HepG2 (cell line): ENCODE measurements around the gene CHD9. TPM values are rescaled to one million over a fixed set of nuclear protein-coding genes. Genes with fewer than 3 reads are reported as not detected.

Source experiments
- polyA plus RNA-seq, 8 experiments: library from polyadenylated mRNA; depleted of rRNA in 3 of 8; stranded (reverse) in 7 of 8; unstranded in 1 of 8; fragments of >200 nt; fragmentation: Illumina TruSeq in 4 of 8; extraction: Trizol in 4 of 8; gene quantifications; 2 replicates each; pipeline versions ENCODE4 v1.2.1 to v1.2.3, GENCODE V29; 2011 to 2016; ENCODE audit warnings: low read depth in 4 of 8, missing spikeins in 1 of 8, mixed read lengths in 1 of 8; ENCODE audit not compliant: insufficient read depth in 1 of 8
- total RNA-seq, 5 experiments: library from RNA; depleted of rRNA; stranded (reverse); fragments of >200 nt; fragmentation: Illumina TruSeq; extraction: Trizol; gene quantifications; 2 replicates each; pipeline ENCODE4 v1.2.3, GENCODE V29; 2016; ENCODE audit warnings: low read depth in 1 of 5
- TF ChIP-seq, protein P1 (sequence below): sonication (generic); formaldehyde crosslinking; IDR thresholded peaks from 2 replicates; pipeline ENCODE4 v1.4.0; 2020; ENCODE audit warnings: missing genetic modification reagents, borderline replicate concordance
- TF ChIP-seq, protein P2 (sequence below): sonication (generic); formaldehyde crosslinking; IDR thresholded peaks from 2 replicates; pipeline ENCODE4 v1.5.1; 2020; ENCODE audit warnings: mild to moderate bottlenecking, missing genetic modification reagents, borderline replicate concordance

The CHD9 gene
- total and polyA plus RNA-seq, 2 of the 13 experiments (the other 11 are each of a cell fraction or from before 2014, with no cell fraction given): 23.4 to 27.7 TPM

DNA sequence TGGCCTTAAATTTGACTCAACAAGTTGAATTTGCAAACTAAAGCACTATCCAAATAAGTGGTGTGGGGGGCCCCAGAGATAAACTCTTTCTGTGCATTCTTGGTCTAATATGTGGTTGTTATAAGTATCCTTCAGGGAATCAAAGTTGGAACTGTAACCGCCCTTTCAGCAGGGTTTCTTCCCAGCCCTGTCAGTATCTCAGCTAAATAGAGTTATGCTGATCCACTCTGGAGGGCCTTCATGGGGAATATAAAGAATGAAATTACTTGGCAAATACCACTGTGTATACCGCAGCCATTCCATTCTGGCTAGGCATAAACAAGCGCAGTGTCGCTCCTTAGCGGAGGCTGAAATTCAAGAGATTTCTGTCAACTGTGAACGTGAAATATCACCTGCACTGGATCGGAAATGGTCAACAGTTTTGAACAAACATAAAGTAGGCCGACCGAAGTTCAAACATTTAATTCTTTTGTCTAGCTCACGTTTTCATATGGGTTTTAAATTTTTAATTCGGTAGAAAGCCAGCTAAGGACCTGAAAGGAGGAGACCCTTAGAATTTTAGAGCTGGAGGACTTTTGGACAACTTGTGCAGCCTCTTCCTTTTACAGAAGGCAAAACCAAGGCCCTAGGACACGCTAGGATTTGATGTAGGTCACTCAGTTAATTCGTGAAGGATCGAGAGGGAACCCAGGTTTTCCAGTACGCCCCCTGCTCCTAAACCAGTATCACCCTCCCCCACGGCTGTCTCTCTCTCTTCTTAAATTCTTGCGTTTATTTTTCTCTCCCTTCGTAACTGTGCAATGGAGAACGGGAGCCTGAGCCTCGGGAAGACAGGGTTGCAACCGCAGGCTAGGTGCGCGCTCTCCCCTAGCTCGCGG, 74.7 kb downstream of the CHD9 start (continued):
- TF ChIP-seq, protein P1, sequence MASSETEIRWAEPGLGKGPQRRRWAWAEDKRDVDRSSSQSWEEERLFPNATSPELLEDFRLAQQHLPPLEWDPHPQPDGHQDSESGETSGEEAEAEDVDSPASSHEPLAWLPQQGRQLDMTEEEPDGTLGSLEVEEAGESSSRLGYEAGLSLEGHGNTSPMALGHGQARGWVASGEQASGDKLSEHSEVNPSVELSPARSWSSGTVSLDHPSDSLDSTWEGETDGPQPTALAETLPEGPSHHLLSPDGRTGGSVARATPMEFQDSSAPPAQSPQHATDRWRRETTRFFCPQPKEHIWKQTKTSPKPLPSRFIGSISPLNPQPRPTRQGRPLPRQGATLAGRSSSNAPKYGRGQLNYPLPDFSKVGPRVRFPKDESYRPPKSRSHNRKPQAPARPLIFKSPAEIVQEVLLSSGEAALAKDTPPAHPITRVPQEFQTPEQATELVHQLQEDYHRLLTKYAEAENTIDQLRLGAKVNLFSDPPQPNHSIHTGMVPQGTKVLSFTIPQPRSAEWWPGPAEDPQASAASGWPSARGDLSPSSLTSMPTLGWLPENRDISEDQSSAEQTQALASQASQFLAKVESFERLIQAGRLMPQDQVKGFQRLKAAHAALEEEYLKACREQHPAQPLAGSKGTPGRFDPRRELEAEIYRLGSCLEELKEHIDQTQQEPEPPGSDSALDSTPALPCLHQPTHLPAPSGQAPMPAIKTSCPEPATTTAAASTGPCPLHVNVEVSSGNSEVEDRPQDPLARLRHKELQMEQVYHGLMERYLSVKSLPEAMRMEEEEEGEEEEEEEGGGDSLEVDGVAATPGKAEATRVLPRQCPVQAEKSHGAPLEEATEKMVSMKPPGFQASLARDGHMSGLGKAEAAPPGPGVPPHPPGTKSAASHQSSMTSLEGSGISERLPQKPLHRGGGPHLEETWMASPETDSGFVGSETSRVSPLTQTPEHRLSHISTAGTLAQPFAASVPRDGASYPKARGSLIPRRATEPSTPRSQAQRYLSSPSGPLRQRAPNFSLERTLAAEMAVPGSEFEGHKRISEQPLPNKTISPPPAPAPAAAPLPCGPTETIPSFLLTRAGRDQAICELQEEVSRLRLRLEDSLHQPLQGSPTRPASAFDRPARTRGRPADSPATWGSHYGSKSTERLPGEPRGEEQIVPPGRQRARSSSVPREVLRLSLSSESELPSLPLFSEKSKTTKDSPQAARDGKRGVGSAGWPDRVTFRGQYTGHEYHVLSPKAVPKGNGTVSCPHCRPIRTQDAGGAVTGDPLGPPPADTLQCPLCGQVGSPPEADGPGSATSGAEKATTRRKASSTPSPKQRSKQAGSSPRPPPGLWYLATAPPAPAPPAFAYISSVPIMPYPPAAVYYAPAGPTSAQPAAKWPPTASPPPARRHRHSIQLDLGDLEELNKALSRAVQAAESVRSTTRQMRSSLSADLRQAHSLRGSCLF (CRISPR knock-in tag): no peak
- TF ChIP-seq, protein P2, sequence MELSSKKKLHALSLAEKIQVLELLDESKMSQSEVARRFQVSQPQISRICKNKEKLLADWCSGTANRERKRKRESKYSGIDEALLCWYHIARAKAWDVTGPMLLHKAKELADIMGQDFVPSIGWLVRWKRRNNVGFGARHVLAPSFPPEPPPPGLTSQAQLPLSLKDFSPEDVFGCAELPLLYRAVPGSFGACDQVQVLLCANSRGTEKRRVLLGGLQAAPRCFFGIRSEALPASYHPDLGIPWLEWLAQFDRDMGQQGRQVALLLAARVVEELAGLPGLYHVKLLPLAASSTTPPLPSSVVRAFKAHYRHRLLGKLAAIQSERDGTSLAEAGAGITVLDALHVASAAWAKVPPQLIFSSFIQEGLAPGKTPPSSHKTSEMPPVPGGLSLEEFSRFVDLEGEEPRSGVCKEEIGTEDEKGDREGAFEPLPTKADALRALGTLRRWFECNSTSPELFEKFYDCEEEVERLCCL (CRISPR knock-in tag): no peak
